Endothelial cell of umbilical vein (primary cell): Measurements from ENCODE around the gene PFAS. TPM values are rescaled to one million over a fixed set of nuclear protein-coding genes. Genes with fewer than 3 reads are reported as not detected.

ENCODE experiments used
- BruUV-seq: library from RNA; stranded (reverse); fragments of 400-500 nt; replicated peaks from 2 replicates; lab custom pipeline; 2021; lab: Mats Ljungman, UMichigan
- CTCF ChIA-PET: fragments of 300-600, 350-600 bp; sonication (Branson Sonifier 250); formaldehyde crosslinking; loops from one replicate; lab custom pipeline; 2021; ENCODE audit warnings: antibody characterized with exemption, inconsistent platforms; lab: Charles Lee
- POLR2A ChIA-PET: fragments of 300-600, 350-600 bp; sonication (Branson Sonifier 250); formaldehyde crosslinking; loops from one replicate; lab custom pipeline; 2021; ENCODE audit warnings: antibody characterized with exemption, inconsistent platforms; lab: Charles Lee
- DNase-seq: peaks from one replicate; pipeline ENCODE4 v3.0.0-alpha.2; 2011; ENCODE audit warnings: low read depth, low spot score
- FAIRE-seq: peaks from 2 replicates; lab custom pipeline; 2011; peaks lifted over from hg19 to GRCh38; lab: Jason Lieb, UNC
- H2AFZ ChIP-seq: 2 replicates; pipeline ENCODE4 v1.6.0; 2012; ENCODE audit warnings: low read depth, low read length, control low read depth, inconsistent platforms
- H3K27ac ChIP-seq: 2 replicates; pipeline ENCODE4 v1.5.1; 2011; ENCODE audit warnings: low read depth, mild to moderate bottlenecking, control low read depth, low read length, moderate library complexity; ENCODE audit not compliant: insufficient read depth
- H3K27me3 ChIP-seq, 2 experiments: 2 replicates each; pipeline versions ENCODE4 v1.6.0 to v1.6.1; 2011; ENCODE audit warnings: low read length in 2 of 2, mixed read lengths in 1 of 2; ENCODE audit not compliant: control insufficient read depth in 2 of 2, insufficient read depth in 2 of 2
- H3K36me3 ChIP-seq, 2 experiments: 2 replicates in 1 of 2; 3 replicates in 1 of 2; pipeline ENCODE4 v1.5.1; 2011; ENCODE audit warnings: low read length in 2 of 2, mild to moderate bottlenecking in 1 of 2, moderate library complexity in 1 of 2; ENCODE audit not compliant: control insufficient read depth in 2 of 2, insufficient read depth in 2 of 2; ENCODE audit errors: extremely low read depth in 1 of 2
- H3K4me1 ChIP-seq: 3 replicates; pipeline ENCODE4 v1.5.1; 2011; ENCODE audit warnings: mild to moderate bottlenecking, low read length; ENCODE audit not compliant: control insufficient read depth, insufficient read depth; ENCODE audit errors: extremely low read depth
- H3K4me2 ChIP-seq: 2 replicates; pipeline ENCODE4 v1.6.1; 2011; ENCODE audit warnings: low read length, control low read depth, mixed read lengths; ENCODE audit not compliant: insufficient read depth
- H3K4me3 ChIP-seq, 3 experiments: fragments of 200-600 bp in 1 of 3; sonication (generic), shearing (Covaris generic) in 1 of 3; replicated peaks in 1 of 3; 2 replicates each; pipeline ENCODE4 v1.5.1; 2011 to 2016; ENCODE audit warnings: control low read depth in 3 of 3, low read length in 3 of 3, mild to moderate bottlenecking in 2 of 3, inconsistent platforms in 1 of 3, low read depth in 1 of 3, moderate library complexity in 1 of 3; ENCODE audit not compliant: insufficient read depth in 1 of 3
- H3K79me2 ChIP-seq: 2 replicates; pipeline ENCODE4 v1.6.0; 2012; ENCODE audit warnings: low read length, inconsistent platforms; ENCODE audit not compliant: control insufficient read depth, insufficient read depth
- H3K9ac ChIP-seq: replicated peaks from 2 replicates; pipeline ENCODE3; 2011; ENCODE audit warnings: low read length, control low read depth; ENCODE audit not compliant: insufficient read depth; ENCODE audit errors: extremely low read depth
- H3K9me1 ChIP-seq: replicated peaks from 3 replicates; pipeline ENCODE4 v1.6.0; 2011; ENCODE audit warnings: mild to moderate bottlenecking, low read length; ENCODE audit not compliant: control insufficient read depth, insufficient read depth; ENCODE audit errors: extremely low read depth
- H3K9me3 ChIP-seq: replicated peaks from 2 replicates; pipeline ENCODE4 v1.5.1; 2012; ENCODE audit warnings: low read length, inconsistent platforms; ENCODE audit not compliant: control insufficient read depth, insufficient read depth
- H4K20me1 ChIP-seq: replicated peaks from 2 replicates; pipeline ENCODE3; 2011; ENCODE audit warnings: mild to moderate bottlenecking, low read length; ENCODE audit not compliant: control insufficient read depth, insufficient read depth; ENCODE audit errors: extremely low read depth
- FOS ChIP-seq: IDR thresholded peaks from 2 replicates; pipeline ENCODE4 v1.6.1; 2011; ENCODE audit warnings: mild to moderate bottlenecking, low read length, moderate library complexity, borderline replicate concordance; ENCODE audit not compliant: insufficient read depth
- GATA2 ChIP-seq: IDR thresholded peaks from 2 replicates; pipeline ENCODE4 v1.7.0; 2011; ENCODE audit warnings: low read depth, mild to moderate bottlenecking, moderate library complexity, mixed read lengths, low read length; ENCODE audit not compliant: insufficient read length, insufficient read depth
- JUN ChIP-seq: IDR thresholded peaks from 2 replicates; pipeline ENCODE4 v1.6.1; 2011; ENCODE audit warnings: borderline replicate concordance, low read depth; ENCODE audit not compliant: insufficient read length, insufficient read depth
- MYC ChIP-seq: IDR thresholded peaks from one replicate; pipeline ENCODE4 v1.6.1; 2011; ENCODE audit warnings: mild to moderate bottlenecking, low read depth, low read length
- POLR2A ChIP-seq: IDR thresholded peaks from 2 replicates; pipeline ENCODE4 v1.6.1; 2012; ENCODE audit warnings: low read depth, mild to moderate bottlenecking, control low read depth, low read length
- POLR2AphosphoS5 ChIP-seq: IDR thresholded peaks from 2 replicates; pipeline ENCODE4 v1.6.1; 2012; ENCODE audit warnings: low read depth, mild to moderate bottlenecking, control low read depth, low read length, moderate library complexity; ENCODE audit not compliant: insufficient read depth
- dilution Hi-C: fragments of 300-500 bp; cut with MboI; formaldehyde crosslinking; loops from one replicate; pipeline ENCODE4 v1.15.0; 2019; ENCODE audit warnings: low sequenced_read_pairs; ENCODE audit not compliant: extremely low pct_ligation_motif_present
- intact Hi-C: fragments of 100-400 bp; cut with micrococcal nuclease; formaldehyde crosslinking; loops from one replicate; pipeline ENCODE4 v1.10.0; 2022
- polyA plus RNA-seq, 4 experiments: library from polyadenylated mRNA; depleted of rRNA in 3 of 4; stranded (reverse) in 3 of 4; unstranded in 1 of 4; fragments of >200 nt; gene quantifications; 2 replicates each; pipeline versions ENCODE4 v1.2.1 to v1.2.3, GENCODE V29; 2011 to 2012; ENCODE audit warnings: missing spikeins in 1 of 4
- total RNA-seq: library from RNA; stranded (reverse); gene quantifications from 2 replicates; pipeline ENCODE4 v1.2.3, GENCODE V29; 2021
- TF ChIP-seq, protein P1 (sequence below), 2 donors: IDR thresholded peaks; 1 replicate in 1 of 2; 2 replicates in 1 of 2; pipeline ENCODE4 v1.5.1; 2011; ENCODE audit warnings: low read length in 2 of 2, mild to moderate bottlenecking in 2 of 2, moderate library complexity in 2 of 2, control low read depth in 1 of 2, inconsistent platforms in 1 of 2, low read depth in 1 of 2; ENCODE audit not compliant: insufficient read depth in 1 of 2; ENCODE audit errors: extremely low read depth in 1 of 2
- TF ChIP-seq, protein P2 (sequence below): IDR thresholded peaks from 2 replicates; pipeline ENCODE4 v1.6.1; 2011; ENCODE audit not compliant: insufficient read depth, insufficient read length

PFAS gene
- total and polyA plus RNA-seq, 2 donors (not counting 3 experiments of a cell fraction or from before 2014, with no cell fraction given), result 34.1 to 108 TPM

GRCh38 chr17:8294361-8294760, 45.3 kb downstream of the PFAS start:
- H3K36me3 ChIP-seq, result no peaks in the 10 kb centered on the region
- FAIRE-seq, result no peak
- no peak for DNase-seq
- no peaks in the 10 kb centered on the region for H4K20me1 ChIP-seq
- ChIA-PET POLR2A (interaction anchor here (0.9 kb wide), 1 partner anchor 46 kb away, joined by 3 read pairs; the partner anchor contains the start of gene CTC1), CTCF (interaction anchor here (1.2 to 2.0 kb wide), 5 partner anchors 13 to 201 kb away, joined by 5 to 10 read pairs (median 5); partner anchors contain the start of gene KRABD2)
- H3K27ac ChIP-seq, result no peak overlapping the region
- no peak for TF ChIP-seq POLR2A
- TF ChIP-seq, protein P1, sequence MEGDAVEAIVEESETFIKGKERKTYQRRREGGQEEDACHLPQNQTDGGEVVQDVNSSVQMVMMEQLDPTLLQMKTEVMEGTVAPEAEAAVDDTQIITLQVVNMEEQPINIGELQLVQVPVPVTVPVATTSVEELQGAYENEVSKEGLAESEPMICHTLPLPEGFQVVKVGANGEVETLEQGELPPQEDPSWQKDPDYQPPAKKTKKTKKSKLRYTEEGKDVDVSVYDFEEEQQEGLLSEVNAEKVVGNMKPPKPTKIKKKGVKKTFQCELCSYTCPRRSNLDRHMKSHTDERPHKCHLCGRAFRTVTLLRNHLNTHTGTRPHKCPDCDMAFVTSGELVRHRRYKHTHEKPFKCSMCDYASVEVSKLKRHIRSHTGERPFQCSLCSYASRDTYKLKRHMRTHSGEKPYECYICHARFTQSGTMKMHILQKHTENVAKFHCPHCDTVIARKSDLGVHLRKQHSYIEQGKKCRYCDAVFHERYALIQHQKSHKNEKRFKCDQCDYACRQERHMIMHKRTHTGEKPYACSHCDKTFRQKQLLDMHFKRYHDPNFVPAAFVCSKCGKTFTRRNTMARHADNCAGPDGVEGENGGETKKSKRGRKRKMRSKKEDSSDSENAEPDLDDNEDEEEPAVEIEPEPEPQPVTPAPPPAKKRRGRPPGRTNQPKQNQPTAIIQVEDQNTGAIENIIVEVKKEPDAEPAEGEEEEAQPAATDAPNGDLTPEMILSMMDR (IDR thresholded peaks at IDR 0.05; ENCODE audit: extremely low read depth in 1 of 2, insufficient read depth in 1 of 2, low read depth in 1 of 2, low read length in 2 of 2), result no peak
- TF ChIP-seq, protein P2, sequence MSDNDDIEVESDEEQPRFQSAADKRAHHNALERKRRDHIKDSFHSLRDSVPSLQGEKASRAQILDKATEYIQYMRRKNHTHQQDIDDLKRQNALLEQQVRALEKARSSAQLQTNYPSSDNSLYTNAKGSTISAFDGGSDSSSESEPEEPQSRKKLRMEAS, result no peak
- H3K4me2 ChIP-seq, result no peak overlapping the region
- no TSS peak for BruUV-seq
- H3K9ac ChIP-seq, result no peak overlapping the region
- peaks cover 4% of the 10 kb centered on the region for H3K79me2 ChIP-seq
- dilution Hi-C loops (no loop called here), intact Hi-C loops (loop anchor here (2.0 kb wide), 1 partner anchor 66 kb away; no protein-coding TSS in a partner anchor)
- no peaks in the 10 kb centered on the region for H3K27me3 ChIP-seq
- no peaks in the 10 kb centered on the region for H3K9me1 ChIP-seq
- H3K4me1 ChIP-seq, result peaks cover 11% of the 10 kb centered on the region
- H2AFZ ChIP-seq, result no peak overlapping the region
- no peaks in the 10 kb centered on the region for H3K9me3 ChIP-seq
- no peak overlapping the region for H3K4me3 ChIP-seq

DNA sequence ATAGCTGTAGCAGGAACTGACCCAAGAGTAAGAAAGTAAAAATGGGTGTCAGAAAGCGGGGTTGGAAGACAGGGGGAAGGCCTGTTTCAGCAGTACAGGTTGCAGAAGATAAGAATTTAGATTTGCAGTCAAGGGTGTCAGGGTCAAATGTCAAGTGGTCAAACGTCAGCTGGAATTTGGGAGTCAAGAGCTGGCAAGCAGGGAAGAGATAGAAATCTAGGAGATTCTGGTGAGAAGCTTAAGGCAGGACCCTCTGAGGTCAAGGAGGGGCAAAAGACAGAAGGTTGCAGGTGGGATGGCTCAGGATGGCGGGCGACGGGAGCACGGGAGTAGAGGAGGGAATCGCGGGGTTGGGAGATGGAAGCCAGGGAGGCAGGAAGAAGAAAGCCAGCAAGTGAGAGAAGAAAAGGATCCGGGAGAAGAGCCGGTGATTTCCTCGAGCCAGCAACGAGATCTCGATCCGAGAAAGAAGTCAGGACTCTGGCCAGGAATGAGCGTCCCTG, 45.8 kb downstream of the PFAS start:
- Histone ChIP-seq H4K20me1 (no peaks in the 10 kb centered on the region), H3K9me1 (no peaks in the 10 kb centered on the region), H2AFZ (peak overlapping the region; percentile 97), H3K9ac (peak overlapping the region; percentile 85), H3K4me3 (peak overlapping the region; percentile 47 to 90 (median 61)), H3K27ac (peak overlapping the region; percentile 86), H3K27me3 (no peaks in the 10 kb centered on the region), H3K36me3 (no peaks in the 10 kb centered on the region), H3K4me2 (peak overlapping the region; percentile 83), H3K9me3 (no peaks in the 10 kb centered on the region), H3K79me2 (no peaks in the 10 kb centered on the region), H3K4me1 (peaks cover 6% of the 10 kb centered on the region)
- TSS peak; percentile 72 for BruUV-seq
- CTCF ChIA-PET, result interaction anchor here (0.6 to 2.0 kb wide), 12 partner anchors 10 to 234 kb away, joined by 3 to 10 read pairs (median 5); partner anchors contain the start of genes CTC1 and KRABD2
- DNase-seq (no peak), FAIRE-seq (no peak)
- intact Hi-C loops, result loop anchor here (1.0 to 2.0 kb wide), 2 partner anchors 48 to 66 kb away; no protein-coding TSS in a partner anchor
- dilution Hi-C loops, result no loop called here
- POLR2A ChIA-PET, result interaction anchor here (0.9 to 1.6 kb wide), 3 partner anchors 33 to 122 kb away, joined by 3 to 7 read pairs (median 3); partner anchors contain the start of gene CTC1
- TF ChIP-seq MYC (no peak), POLR2A (no peak), JUN (no peak), FOS (no peak), POLR2AphosphoS5 (no peak), GATA2 (no peak)
- TF ChIP-seq, protein P1 (IDR thresholded peaks at IDR 0.05; ENCODE audit: extremely low read depth in 1 of 2, insufficient read depth in 1 of 2, low read depth in 1 of 2, low read length in 2 of 2), result no peak
